ENCODE data around the gene CHRNA7. TPM values are rescaled to one million over a fixed set of nuclear protein-coding genes. Genes with fewer than 3 reads are reported as not detected.

Gene CHRNA7
- total RNA-seq, 1 donor from 2014 or later = 5.3 TPM

DNA sequence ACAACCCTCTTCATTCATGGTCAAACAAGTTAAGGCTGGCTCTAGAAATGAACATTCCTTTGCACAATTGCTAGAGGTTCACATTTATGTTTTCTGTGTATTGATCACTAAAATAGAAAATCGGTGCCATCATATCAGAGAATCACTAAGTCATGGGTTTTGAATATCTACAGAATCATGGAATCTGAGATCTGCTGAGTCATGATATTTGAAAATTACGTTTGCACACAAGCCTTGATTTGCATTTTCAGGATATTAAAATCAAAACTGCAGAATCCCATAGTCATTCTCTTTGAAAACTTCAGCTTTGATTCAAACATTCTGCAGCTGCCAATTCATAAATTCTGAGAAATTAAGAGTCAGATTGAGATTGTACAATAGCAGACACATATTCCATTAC, 26.1 kb upstream of the CHRNA7 start:
- Mint-ChIP-seq H3K9me3 (no peaks in the 10 kb centered on the region), H3K27ac (no peak overlapping the region), H3K4me1 (ENCODE audit: unreplicated experiment) (no peaks in the 10 kb centered on the region), H3K36me3 (no peaks in the 10 kb centered on the region), H3K4me3 (no peak overlapping the region), H3K27me3 (peaks cover 13% of the 10 kb centered on the region)
- no peak for DNase-seq (ENCODE audit: extremely low spot score, unreplicated experiment)
- TF ChIP-seq, protein P1, sequence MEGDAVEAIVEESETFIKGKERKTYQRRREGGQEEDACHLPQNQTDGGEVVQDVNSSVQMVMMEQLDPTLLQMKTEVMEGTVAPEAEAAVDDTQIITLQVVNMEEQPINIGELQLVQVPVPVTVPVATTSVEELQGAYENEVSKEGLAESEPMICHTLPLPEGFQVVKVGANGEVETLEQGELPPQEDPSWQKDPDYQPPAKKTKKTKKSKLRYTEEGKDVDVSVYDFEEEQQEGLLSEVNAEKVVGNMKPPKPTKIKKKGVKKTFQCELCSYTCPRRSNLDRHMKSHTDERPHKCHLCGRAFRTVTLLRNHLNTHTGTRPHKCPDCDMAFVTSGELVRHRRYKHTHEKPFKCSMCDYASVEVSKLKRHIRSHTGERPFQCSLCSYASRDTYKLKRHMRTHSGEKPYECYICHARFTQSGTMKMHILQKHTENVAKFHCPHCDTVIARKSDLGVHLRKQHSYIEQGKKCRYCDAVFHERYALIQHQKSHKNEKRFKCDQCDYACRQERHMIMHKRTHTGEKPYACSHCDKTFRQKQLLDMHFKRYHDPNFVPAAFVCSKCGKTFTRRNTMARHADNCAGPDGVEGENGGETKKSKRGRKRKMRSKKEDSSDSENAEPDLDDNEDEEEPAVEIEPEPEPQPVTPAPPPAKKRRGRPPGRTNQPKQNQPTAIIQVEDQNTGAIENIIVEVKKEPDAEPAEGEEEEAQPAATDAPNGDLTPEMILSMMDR (conservative IDR thresholded peaks at IDR 0.05) = no peak

DNA sequence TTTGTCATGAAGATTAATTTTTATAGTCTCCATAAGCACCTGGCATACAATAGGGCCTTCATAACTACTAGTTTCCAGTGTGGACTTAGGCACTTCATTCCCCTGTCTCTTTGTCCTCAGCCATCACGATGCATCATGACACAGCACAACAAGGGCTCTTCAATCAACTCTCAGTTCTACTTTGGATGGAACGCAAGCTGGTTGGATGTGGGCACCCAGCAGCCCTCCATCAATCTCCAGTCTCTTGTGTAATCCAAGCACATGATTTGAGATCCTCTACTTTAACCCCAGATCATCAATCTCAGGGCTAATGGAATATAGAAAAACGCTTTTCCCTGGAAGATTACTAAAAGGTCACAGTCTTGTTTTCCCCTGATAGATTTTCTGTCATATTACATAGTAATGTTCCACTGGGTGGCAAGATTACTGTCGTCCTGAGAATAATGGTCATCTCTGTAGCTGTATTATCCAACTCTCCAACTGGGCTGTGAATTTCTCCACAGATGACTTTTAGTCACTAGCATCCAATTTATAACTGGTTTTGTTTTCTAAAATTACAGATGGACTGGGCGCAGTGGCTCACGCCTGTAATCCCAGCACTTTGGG, 22.9 kb upstream of the CHRNA7 start:
- Mint-ChIP-seq H3K9me3 (no peaks in the 10 kb centered on the region), H3K27me3 (peaks cover 10% of the 10 kb centered on the region), H3K27ac (no peak overlapping the region), H3K36me3 (no peaks in the 10 kb centered on the region), H3K4me3 (no peak overlapping the region), H3K4me1 (ENCODE audit: unreplicated experiment) (no peaks in the 10 kb centered on the region)
- no peak for DNase-seq (ENCODE audit: extremely low spot score, unreplicated experiment)
- TF ChIP-seq, protein P1 (conservative IDR thresholded peaks at IDR 0.05) = no peak

DNA sequence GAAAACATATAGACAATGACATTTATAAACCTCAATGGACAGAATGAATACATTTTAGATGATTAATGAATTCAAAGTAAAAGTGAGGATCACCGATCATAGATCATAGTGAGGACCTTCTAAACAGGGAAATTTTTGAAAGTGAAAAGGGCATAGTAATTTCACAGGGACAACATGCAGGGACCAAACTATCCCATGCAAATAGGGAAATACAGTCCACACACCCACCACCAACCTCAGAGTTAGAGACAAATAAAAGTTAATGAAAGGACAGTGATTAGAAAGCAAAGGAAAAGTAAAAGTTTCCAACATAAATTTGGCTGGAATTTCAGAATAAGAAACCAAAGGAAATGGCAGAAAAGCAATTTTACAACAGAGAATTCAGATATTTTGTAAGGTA, 15.4 kb upstream of the CHRNA7 start:
- no peaks in the 10 kb centered on the region for H3K9me3 Mint-ChIP-seq
- DNase-seq (ENCODE audit: extremely low spot score, unreplicated experiment) = no peak
- no peak overlapping the region for H3K27ac Mint-ChIP-seq
- no peak overlapping the region for H3K4me3 Mint-ChIP-seq
- H3K36me3 Mint-ChIP-seq = no peaks in the 10 kb centered on the region
- no peaks in the 10 kb centered on the region for H3K27me3 Mint-ChIP-seq
- H3K4me1 Mint-ChIP-seq (ENCODE audit: unreplicated experiment) = no peaks in the 10 kb centered on the region
- TF ChIP-seq, protein P1 (conservative IDR thresholded peaks at IDR 0.05) = no peak

DNA sequence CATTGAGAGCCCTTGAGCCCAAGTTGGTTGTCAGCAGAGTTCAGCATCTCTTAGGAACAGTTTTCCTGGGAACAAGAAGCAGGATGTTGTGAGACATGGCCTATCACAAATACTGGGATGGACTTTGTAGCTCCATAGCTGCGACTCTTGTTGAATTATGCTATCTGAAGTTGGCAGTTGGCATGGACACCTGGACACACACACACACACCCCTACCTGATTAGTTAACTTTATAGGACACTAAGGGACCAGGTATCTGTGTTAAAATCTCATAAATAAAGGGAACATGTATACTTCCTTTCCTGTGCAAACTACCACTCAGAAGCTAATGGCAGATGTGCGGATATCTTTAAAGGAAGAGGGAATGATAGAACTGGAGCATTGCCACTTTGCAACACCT, 10.2 kb upstream of the CHRNA7 start:
- no peak overlapping the region for H3K27ac Mint-ChIP-seq

DNA sequence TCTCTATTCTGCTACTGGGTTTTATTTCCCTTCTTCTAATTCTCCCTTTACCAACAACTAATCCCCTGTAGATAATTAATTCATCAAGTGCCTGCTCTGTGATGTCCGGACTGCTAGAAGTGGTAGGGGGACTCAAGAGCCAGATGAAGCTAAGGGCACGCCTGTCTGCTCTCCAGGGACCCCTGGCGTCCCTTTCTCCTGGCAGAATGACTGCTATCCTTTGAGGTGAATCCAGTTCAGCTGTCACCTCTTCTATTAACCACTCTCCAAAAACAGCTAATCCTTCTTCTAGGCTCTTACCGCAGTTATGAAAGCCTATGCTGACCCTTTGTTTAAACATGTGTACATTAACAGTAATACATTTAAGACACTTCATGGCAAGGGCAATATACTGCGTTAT, 1.4 kb upstream of the CHRNA7 start:
- Mint-ChIP-seq H3K9me3 (no peaks in the 10 kb centered on the region), H3K27ac (no peak overlapping the region), H3K4me3 (peak overlapping the region; percentile 87), H3K27me3 (peaks cover 69% of the 10 kb centered on the region), H3K36me3 (no peaks in the 10 kb centered on the region), H3K4me1 (ENCODE audit: unreplicated experiment) (peaks cover 8% of the 10 kb centered on the region)
- TF ChIP-seq, protein P1 (conservative IDR thresholded peaks at IDR 0.05) = no peak
- DNase-seq (ENCODE audit: extremely low spot score, unreplicated experiment) = no peak

More for the DNA sequence above, 10.2 kb upstream of the CHRNA7 start:
- peaks cover 8% of the 10 kb centered on the region for H3K27me3 Mint-ChIP-seq
- no peaks in the 10 kb centered on the region for H3K9me3 Mint-ChIP-seq
- no peak for DNase-seq (ENCODE audit: extremely low spot score, unreplicated experiment)
- no peaks in the 10 kb centered on the region for H3K4me1 Mint-ChIP-seq (ENCODE audit: unreplicated experiment)
- TF ChIP-seq, protein P1 (conservative IDR thresholded peaks at IDR 0.05) = no peak
- H3K4me3 Mint-ChIP-seq = no peak overlapping the region
- H3K36me3 Mint-ChIP-seq = no peaks in the 10 kb centered on the region
